Liver (tissue), 3 donors: ENCODE data around the gene CD247.

ENCODE experiments used
- EGR1 ChIP-seq, 2 donors: IDR thresholded peaks; 2 replicates each; pipeline ENCODE4 v1.6.1; 2016 to 2018; ENCODE audit warnings: antibody characterized with exemption in 2 of 2, low read depth in 2 of 2
- FOXA2 ChIP-seq: IDR thresholded peaks from 2 replicates; pipeline ENCODE4 v1.6.1; 2016; ENCODE audit warnings: antibody characterized with exemption
- SP1 ChIP-seq: IDR thresholded peaks from 2 replicates; pipeline ENCODE4 v1.6.1; 2018; ENCODE audit warnings: antibody characterized with exemption, mild to moderate bottlenecking
- TAF1 ChIP-seq: conservative IDR thresholded peaks from 2 replicates; pipeline ENCODE4 v1.6.1; 2016; ENCODE audit warnings: antibody characterized with exemption, mild to moderate bottlenecking
- YY1 ChIP-seq: IDR thresholded peaks from 2 replicates; pipeline ENCODE4 v1.6.1; 2016; ENCODE audit warnings: antibody characterized with exemption, mild to moderate bottlenecking
- TF ChIP-seq, protein P1 (sequence below): fragments of 150-350 bp; IDR thresholded peaks from 2 replicates; pipeline ENCODE4 v1.5.1; 2017; ENCODE audit warnings: improper control_type of control experiment, low read depth, low read length; ENCODE audit not compliant: missing input control
- TF ChIP-seq, protein P2 (sequence below): IDR thresholded peaks from 2 replicates; pipeline ENCODE4 v1.6.1; 2016; ENCODE audit warnings: antibody characterized with exemption
- TF ChIP-seq, protein P3 (sequence below): IDR thresholded peaks from 2 replicates; pipeline ENCODE4 v1.6.1; 2016; ENCODE audit warnings: antibody characterized with exemption, mild to moderate bottlenecking
- donor health status: healthy.
- donor health status: healthy.

GRCh38 chr1:167388976-167389375, 129.4 kb downstream of the CD247 start:
- TF ChIP-seq YY1 (no peak), EGR1 (IDR thresholded peaks at IDR 0.05; ENCODE audit: low read depth in 2 of 2) (no peak), FOXA2 (no peak), TAF1 (no peak), SP1 (no peak)
- TF ChIP-seq, protein P1, sequence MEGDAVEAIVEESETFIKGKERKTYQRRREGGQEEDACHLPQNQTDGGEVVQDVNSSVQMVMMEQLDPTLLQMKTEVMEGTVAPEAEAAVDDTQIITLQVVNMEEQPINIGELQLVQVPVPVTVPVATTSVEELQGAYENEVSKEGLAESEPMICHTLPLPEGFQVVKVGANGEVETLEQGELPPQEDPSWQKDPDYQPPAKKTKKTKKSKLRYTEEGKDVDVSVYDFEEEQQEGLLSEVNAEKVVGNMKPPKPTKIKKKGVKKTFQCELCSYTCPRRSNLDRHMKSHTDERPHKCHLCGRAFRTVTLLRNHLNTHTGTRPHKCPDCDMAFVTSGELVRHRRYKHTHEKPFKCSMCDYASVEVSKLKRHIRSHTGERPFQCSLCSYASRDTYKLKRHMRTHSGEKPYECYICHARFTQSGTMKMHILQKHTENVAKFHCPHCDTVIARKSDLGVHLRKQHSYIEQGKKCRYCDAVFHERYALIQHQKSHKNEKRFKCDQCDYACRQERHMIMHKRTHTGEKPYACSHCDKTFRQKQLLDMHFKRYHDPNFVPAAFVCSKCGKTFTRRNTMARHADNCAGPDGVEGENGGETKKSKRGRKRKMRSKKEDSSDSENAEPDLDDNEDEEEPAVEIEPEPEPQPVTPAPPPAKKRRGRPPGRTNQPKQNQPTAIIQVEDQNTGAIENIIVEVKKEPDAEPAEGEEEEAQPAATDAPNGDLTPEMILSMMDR = no peak
- TF ChIP-seq, protein P2, sequence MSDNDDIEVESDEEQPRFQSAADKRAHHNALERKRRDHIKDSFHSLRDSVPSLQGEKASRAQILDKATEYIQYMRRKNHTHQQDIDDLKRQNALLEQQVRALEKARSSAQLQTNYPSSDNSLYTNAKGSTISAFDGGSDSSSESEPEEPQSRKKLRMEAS = no peak
- TF ChIP-seq, protein P3, sequence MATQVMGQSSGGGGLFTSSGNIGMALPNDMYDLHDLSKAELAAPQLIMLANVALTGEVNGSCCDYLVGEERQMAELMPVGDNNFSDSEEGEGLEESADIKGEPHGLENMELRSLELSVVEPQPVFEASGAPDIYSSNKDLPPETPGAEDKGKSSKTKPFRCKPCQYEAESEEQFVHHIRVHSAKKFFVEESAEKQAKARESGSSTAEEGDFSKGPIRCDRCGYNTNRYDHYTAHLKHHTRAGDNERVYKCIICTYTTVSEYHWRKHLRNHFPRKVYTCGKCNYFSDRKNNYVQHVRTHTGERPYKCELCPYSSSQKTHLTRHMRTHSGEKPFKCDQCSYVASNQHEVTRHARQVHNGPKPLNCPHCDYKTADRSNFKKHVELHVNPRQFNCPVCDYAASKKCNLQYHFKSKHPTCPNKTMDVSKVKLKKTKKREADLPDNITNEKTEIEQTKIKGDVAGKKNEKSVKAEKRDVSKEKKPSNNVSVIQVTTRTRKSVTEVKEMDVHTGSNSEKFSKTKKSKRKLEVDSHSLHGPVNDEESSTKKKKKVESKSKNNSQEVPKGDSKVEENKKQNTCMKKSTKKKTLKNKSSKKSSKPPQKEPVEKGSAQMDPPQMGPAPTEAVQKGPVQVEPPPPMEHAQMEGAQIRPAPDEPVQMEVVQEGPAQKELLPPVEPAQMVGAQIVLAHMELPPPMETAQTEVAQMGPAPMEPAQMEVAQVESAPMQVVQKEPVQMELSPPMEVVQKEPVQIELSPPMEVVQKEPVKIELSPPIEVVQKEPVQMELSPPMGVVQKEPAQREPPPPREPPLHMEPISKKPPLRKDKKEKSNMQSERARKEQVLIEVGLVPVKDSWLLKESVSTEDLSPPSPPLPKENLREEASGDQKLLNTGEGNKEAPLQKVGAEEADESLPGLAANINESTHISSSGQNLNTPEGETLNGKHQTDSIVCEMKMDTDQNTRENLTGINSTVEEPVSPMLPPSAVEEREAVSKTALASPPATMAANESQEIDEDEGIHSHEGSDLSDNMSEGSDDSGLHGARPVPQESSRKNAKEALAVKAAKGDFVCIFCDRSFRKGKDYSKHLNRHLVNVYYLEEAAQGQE = no peak
